ENCODE results near the gene MYL6.
"Not testable (repeated sequence)": the region's sequence is repeated elsewhere in the genome, so short reads cannot be mapped to it uniquely, and the experiment has no call there.

Gene MYL6

GRCh38 chr12:56189099-56189917, 31.1 kb downstream of the MYL6 start, which contains the start of gene SMARCC2:
Gene SMARCC2, minus strand, starts transcription at chr12:56189483. Its CDS starts 22 bp downstream, at chr12:56189461.
- peak; percentile 94 for DNase-seq (ENCODE audit: low spot score)

GRCh38 chr12:56189918-56190694, 31.9 kb downstream of the MYL6 start:
- DNase-seq (ENCODE audit: low spot score) = peak; percentile 63

GRCh38 chr12:56190695-56191155, 32.6 kb downstream of the MYL6 start:
- no peak for DNase-seq (ENCODE audit: low spot score)

- DNase-seq (ENCODE audit: low spot score) = no peak
Measured at GRCh38 chr12:56192582-56192981, 34.4 kb downstream of the MYL6 start.

- peak; percentile 74 for DNase-seq (ENCODE audit: low spot score)
Measured at GRCh38 chr12:56193025-56193578, 34.9 kb downstream of the MYL6 start.

- not testable (repeated sequence) for DNase-seq (ENCODE audit: low spot score)
Measured at GRCh38 chr12:56196818-56197550, 38.8 kb downstream of the MYL6 start.

- DNase-seq (ENCODE audit: low spot score) = no peak
Measured at GRCh38 chr12:56197921-56198635, 39.9 kb downstream of the MYL6 start.

- DNase-seq (ENCODE audit: low spot score) = no peak
Measured at GRCh38 chr12:56198836-56199235, 40.7 kb downstream of the MYL6 start.

- DNase-seq (ENCODE audit: low spot score) = no peak
Measured at GRCh38 chr12:56202366-56202765, 44.2 kb downstream of the MYL6 start.

GRCh38 chr12:56202838-56203237, 44.7 kb downstream of the MYL6 start:
- no peak for DNase-seq (ENCODE audit: low spot score)

- no peak for DNase-seq (ENCODE audit: low spot score)
Measured at GRCh38 chr12:56204275-56204674, 46.1 kb downstream of the MYL6 start.

- DNase-seq (ENCODE audit: low spot score) = no peak
Measured at GRCh38 chr12:56205445-56205844, 47.3 kb downstream of the MYL6 start.

GRCh38 chr12:56206452-56207166, 48.5 kb downstream of the MYL6 start:
- DNase-seq (ENCODE audit: low spot score) = no peak

GRCh38 chr12:56208006-56208405, 49.8 kb downstream of the MYL6 start:
- peak; percentile 77 for DNase-seq (ENCODE audit: low spot score)
